Measurements from ENCODE around the gene FES.
"Not testable (repeated sequence)": the region's sequence is repeated elsewhere in the genome, so short reads cannot be mapped to it uniquely, and the experiment has no call there.

The FES gene

DNA sequence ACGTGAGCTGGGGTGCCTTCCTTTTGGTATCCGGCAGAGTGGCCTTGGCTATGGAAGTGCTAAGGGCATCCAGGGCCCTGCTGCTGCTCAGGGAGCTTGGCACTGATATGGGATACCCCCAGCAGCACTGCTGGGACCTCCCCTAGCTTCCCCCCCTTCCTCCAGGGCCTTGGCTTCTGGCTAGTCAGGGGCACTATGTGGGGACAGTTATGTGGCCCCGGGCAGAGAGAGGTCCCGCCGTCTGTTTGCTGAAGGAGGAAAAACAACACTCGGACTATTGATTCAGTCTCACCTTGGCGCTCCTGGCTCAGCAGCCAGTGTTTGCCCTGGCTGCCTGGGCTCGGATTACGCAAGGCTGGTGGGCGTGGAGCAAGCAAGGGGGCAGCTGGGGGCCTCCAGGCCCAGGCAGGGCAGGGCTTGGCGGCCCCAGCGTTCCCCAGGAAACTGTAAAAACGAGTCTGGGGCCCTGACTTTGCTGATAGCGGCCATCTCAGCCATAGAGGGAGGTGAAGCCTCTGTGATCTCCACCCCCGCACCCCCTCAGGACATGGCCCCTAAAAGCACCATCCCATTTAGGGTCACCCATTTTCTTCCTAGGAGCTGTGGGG lies 10.2 kb upstream of the FES start:
- peak; percentile 44 to 57 for DNase-seq (ENCODE audit: low read depth in 1 of 2, low spot score in 1 of 2)
- in situ Hi-C loops (cut with HindIII; ENCODE audit: low pct_unique_long_range_greater_than_20kb, low sequenced_read_pairs): no loop called here
- no peak for TF ChIP-seq JUND (IDR thresholded peaks at IDR 0.05; ENCODE audit: low read depth)

DNA sequence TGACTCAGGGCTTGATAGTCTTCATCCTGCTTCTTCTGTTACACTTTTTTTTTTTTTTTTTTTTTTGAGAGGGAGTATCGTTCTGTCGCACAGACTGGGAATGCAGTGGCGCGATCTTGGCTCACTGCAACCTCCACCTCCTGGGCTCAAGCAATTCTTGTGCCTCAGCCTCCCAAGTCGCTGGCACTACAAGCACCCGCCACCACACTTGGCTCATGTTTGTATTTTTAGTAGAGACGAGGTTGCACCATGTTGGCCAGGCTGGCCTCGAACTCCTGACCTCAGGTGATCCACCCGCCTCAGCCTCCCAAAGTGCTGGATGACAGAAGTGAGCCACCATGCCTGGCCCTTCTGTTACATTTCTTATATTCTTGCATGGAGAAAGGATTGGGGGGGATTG lies 9.3 kb upstream of the FES start:
- DNase-seq (ENCODE audit: low read depth in 1 of 2, low spot score in 1 of 2): not testable (repeated sequence)

DNA sequence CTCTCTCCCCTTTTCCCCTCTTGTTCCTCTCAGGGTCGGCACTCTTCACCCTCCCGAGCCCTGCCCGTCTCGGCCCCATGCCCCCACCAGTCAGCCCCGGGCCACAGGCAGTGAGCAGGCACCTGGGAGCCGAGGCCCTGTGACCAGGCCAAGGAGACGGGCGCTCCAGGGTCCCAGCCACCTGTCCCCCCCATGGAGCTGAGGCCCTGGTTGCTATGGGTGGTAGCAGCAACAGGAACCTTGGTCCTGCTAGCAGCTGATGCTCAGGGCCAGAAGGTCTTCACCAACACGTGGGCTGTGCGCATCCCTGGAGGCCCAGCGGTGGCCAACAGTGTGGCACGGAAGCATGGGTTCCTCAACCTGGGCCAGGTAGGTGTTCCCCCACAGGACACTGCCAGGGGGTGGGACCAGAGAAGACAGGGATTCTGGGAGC lies 8.7 kb upstream of the FES start:
- no peak for DNase-seq (ENCODE audit: low read depth in 1 of 2, low spot score in 1 of 2)
- TF ChIP-seq JUND (IDR thresholded peaks at IDR 0.05; ENCODE audit: low read depth): no peak
- in situ Hi-C loops (cut with HindIII; ENCODE audit: low pct_unique_long_range_greater_than_20kb, low sequenced_read_pairs): no loop called here

More for the DNA sequence above, 9.3 kb upstream of the FES start:
- in situ Hi-C loops (cut with HindIII; ENCODE audit: low pct_unique_long_range_greater_than_20kb, low sequenced_read_pairs): not testable (repeated sequence)

DNA sequence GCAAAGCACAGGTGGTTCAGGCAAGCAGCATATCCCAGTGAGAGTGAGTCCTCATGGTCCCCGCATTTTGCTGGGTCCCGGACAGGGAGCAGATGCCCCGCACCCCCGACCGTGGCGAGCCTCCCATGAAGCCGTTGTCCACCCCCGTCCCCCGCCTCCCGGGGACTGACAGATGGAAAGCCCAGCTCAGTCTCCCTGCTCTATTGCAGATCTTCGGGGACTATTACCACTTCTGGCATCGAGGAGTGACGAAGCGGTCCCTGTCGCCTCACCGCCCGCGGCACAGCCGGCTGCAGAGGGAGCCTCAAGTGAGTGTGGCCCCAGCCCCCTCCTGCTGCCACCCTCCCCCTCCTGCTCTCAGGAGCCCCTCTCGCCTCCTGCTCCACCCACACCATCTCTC lies 8.3 kb upstream of the FES start:
- TF ChIP-seq JUND (IDR thresholded peaks at IDR 0.05; ENCODE audit: low read depth): no peak
- in situ Hi-C loops (cut with HindIII; ENCODE audit: low pct_unique_long_range_greater_than_20kb, low sequenced_read_pairs): no loop called here
- no peak for DNase-seq (ENCODE audit: low read depth in 1 of 2, low spot score in 1 of 2)

DNA sequence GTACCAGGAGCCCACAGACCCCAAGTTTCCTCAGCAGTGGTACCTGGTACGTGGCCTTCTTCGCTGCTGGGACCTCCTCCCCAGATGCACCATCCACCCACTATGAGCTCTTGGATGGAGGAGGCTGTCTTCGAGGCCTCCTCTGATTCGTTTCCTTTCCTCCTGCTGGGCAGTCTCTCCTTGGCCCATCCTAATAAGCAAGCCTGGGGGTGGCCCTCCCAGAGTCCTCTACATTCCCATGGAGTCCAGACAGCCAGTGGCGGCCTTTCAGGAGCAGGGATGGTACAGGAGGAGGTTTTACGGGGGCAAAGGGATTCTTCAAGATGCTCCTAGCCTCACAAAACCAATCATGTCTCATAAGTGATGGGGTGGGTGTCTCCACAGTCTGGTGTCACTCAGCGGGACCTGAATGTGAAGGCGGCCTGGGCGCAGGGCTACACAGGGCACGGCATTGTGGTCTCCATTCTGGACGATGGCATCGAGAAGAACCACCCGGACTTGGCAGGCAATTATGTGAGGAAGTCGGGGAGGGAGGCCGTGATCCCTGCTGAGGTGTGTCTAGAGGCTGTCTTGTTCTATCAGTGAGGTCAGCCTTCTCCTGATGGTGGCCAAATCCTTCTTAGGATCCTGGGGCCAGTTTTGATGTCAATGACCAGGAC lies 7.7 kb upstream of the FES start:
- DNase-seq (ENCODE audit: low read depth in 1 of 2, low spot score in 1 of 2): no peak
- TF ChIP-seq JUND (IDR thresholded peaks at IDR 0.05; ENCODE audit: low read depth): no peak
- in situ Hi-C loops (cut with HindIII; ENCODE audit: low pct_unique_long_range_greater_than_20kb, low sequenced_read_pairs): no loop called here

DNA sequence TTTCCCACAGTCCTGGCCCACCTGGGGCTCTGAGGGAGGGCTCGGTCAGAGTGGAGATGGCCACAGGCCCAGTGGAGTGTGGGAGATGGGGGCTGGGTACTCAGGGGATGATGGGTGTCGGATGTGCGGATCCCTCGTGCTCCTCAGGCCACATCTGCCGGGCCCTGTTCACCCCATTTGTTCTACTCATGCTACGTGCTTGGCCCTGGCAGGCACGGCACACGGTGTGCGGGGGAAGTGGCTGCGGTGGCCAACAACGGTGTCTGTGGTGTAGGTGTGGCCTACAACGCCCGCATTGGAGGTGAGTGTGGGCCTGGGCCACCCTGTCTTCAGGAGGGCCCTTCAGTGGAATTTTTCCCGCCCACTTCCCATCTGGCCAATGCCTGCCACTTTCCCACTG lies 7.0 kb upstream of the FES start:
- no peak for TF ChIP-seq JUND (IDR thresholded peaks at IDR 0.05; ENCODE audit: low read depth)
- no peak for DNase-seq (ENCODE audit: low read depth in 1 of 2, low spot score in 1 of 2)
- in situ Hi-C loops (cut with HindIII; ENCODE audit: low pct_unique_long_range_greater_than_20kb, low sequenced_read_pairs): no loop called here

DNA sequence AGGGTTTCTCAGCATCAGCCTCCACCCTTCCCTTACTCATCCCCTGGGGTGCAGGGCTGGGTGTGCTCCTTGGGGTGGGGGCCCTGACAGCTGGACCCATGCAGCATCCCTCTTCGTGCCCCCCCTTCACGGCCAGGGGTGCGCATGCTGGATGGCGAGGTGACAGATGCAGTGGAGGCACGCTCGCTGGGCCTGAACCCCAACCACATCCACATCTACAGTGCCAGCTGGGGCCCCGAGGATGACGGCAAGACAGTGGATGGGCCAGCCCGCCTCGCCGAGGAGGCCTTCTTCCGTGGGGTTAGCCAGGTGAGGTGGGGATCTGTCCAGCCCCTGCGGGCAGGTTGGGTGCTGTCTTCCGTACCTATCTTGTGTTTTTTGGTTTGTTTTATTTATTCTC lies 6.3 kb upstream of the FES start:
- TF ChIP-seq JUND (IDR thresholded peaks at IDR 0.05; ENCODE audit: low read depth): no peak
- in situ Hi-C loops (cut with HindIII; ENCODE audit: low pct_unique_long_range_greater_than_20kb, low sequenced_read_pairs): no loop called here
- no peak for DNase-seq (ENCODE audit: low read depth in 1 of 2, low spot score in 1 of 2)

DNA sequence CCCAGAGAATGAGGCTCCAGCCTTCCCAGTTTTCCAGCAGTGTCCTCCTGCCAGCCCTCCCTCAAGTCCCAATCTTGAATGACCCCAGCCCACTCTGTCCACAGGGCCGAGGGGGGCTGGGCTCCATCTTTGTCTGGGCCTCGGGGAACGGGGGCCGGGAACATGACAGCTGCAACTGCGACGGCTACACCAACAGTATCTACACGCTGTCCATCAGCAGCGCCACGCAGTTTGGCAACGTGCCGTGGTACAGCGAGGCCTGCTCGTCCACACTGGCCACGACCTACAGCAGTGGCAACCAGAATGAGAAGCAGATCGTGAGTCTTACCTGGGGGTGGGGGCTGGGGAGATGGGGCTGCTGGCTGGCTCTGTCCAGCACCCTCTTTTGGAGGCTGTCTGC lies 5.6 kb upstream of the FES start:
- in situ Hi-C loops (cut with HindIII; ENCODE audit: low pct_unique_long_range_greater_than_20kb, low sequenced_read_pairs): no loop called here
- no peak for DNase-seq (ENCODE audit: low read depth in 1 of 2, low spot score in 1 of 2)
- TF ChIP-seq JUND (IDR thresholded peaks at IDR 0.05; ENCODE audit: low read depth): no peak

DNA sequence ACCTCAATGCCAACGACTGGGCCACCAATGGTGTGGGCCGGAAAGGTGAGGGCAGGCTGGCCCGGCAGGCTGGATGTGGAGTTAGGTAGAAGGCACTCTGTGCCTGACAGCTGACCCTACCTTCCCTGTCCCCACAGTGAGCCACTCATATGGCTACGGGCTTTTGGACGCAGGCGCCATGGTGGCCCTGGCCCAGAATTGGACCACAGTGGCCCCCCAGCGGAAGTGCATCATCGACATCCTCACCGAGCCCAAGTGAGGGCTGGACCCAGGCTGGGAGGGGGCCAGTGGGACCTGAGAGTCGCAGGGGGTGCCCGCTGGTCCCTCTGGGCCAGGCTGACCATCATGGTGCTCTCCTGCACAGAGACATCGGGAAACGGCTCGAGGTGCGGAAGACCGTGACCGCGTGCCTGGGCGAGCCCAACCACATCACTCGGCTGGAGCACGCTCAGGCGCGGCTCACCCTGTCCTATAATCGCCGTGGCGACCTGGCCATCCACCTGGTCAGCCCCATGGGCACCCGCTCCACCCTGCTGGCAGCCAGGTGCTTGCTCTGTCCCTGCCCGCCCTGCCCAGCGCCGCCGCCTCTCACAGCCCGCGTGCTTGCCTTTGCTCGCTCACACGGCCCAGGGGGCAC lies 4.5 kb upstream of the FES start:
- DNase-seq (ENCODE audit: low read depth in 1 of 2, low spot score in 1 of 2): no peak
- TF ChIP-seq JUND (IDR thresholded peaks at IDR 0.05; ENCODE audit: low read depth): no peak
- in situ Hi-C loops (cut with HindIII; ENCODE audit: low pct_unique_long_range_greater_than_20kb, low sequenced_read_pairs): no loop called here

DNA sequence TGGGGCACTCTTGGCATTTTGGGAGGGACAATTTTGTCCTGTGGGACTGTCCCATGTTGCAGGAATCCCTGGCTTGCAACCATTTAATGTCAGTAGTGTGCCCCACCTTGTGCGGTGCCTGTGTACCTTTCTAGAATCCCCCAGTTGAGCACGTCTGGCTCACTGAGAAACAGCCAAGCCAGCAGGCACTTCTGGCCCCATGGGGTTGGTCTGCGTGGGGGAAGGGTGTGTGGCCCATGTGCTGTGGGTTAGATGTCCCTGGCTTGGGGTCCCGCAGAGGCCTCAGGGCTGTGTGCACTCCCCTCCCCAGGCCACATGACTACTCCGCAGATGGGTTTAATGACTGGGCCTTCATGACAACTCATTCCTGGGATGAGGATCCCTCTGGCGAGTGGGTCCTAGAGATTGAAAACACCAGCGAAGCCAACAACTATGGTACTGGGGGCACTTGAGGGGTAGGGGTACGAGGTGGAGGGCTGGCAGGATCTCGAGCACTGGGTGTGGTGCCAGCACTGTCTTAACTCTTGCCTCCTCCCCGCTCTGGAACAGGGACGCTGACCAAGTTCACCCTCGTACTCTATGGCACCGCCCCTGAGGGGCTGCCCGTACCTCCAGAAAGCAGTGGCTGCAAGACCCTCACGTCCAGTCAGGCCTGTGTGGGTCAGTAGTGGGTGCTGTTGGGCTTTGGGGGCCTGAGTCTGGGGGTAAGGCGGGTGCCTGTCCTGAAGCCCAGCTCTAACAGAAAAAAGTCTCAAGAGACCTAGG lies 3.7 kb upstream of the FES start:
- DNase-seq (ENCODE audit: low read depth in 1 of 2, low spot score in 1 of 2): no peak
- in situ Hi-C loops (cut with HindIII; ENCODE audit: low pct_unique_long_range_greater_than_20kb, low sequenced_read_pairs): no loop called here
- no peak for TF ChIP-seq JUND (IDR thresholded peaks at IDR 0.05; ENCODE audit: low read depth)

DNA sequence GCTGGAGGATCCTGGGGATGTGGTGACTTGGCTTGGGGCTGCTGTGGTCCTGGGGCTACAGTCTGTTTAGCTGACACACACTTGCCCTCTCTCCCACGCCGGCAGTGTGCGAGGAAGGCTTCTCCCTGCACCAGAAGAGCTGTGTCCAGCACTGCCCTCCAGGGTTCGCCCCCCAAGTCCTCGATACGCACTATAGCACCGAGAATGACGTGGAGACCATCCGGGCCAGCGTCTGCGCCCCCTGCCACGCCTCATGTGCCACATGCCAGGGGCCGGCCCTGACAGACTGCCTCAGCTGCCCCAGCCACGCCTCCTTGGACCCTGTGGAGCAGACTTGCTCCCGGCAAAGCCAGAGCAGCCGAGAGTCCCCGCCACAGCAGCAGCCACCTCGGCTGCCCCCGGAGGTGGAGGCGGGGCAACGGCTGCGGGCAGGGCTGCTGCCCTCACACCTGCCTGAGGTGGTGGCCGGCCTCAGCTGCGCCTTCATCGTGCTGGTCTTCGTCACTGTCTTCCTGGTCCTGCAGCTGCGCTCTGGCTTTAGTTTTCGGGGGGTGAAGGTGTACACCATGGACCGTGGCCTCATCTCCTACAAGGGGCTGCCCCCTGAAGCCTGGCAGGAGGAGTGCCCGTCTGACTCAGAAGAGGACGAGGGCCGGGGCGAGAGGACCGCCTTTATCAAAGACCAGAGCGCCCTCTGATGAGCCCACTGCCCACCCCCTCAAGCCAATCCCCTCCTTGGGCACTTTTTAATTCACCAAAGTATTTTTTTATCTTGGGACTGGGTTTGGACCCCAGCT lies 2.9 kb upstream of the FES start:
- in situ Hi-C loops (cut with HindIII; ENCODE audit: low pct_unique_long_range_greater_than_20kb, low sequenced_read_pairs): no loop called here
- TF ChIP-seq JUND (IDR thresholded peaks at IDR 0.05; ENCODE audit: low read depth): no peak
- no peak for DNase-seq (ENCODE audit: low read depth in 1 of 2, low spot score in 1 of 2)

DNA sequence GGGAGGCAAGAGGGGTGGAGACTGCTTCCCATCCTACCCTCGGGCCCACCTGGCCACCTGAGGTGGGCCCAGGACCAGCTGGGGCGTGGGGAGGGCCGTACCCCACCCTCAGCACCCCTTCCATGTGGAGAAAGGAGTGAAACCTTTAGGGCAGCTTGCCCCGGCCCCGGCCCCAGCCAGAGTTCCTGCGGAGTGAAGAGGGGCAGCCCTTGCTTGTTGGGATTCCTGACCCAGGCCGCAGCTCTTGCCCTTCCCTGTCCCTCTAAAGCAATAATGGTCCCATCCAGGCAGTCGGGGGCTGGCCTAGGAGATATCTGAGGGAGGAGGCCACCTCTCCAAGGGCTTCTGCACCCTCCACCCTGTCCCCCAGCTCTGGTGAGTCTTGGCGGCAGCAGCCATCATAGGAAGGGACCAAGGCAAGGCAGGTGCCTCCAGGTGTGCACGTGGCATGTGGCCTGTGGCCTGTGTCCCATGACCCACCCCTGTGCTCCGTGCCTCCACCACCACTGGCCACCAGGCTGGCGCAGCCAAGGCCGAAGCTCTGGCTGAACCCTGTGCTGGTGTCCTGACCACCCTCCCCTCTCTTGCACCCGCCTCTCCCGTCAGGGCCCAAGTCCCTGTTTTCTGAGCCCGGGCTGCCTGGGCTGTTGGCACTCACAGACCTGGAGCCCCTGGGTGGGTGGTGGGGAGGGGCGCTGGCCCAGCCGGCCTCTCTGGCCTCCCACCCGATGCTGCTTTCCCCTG lies 2.2 kb upstream of the FES start:
- TF ChIP-seq JUND (IDR thresholded peaks at IDR 0.05; ENCODE audit: low read depth): no peak
- in situ Hi-C loops (cut with HindIII; ENCODE audit: low pct_unique_long_range_greater_than_20kb, low sequenced_read_pairs): no loop called here
- DNase-seq (ENCODE audit: low read depth in 1 of 2, low spot score in 1 of 2): no peak

All from T47D (cell line).